Epithelial cell of esophagus (primary cell): ENCODE results near the gene PRLHR.

Experiments used
- DNase-seq: peaks from one replicate; pipeline ENCODE4 v3.0.0; 2010; ENCODE audit warnings: low read depth
- H3K4me3 ChIP-seq: 2 replicates; pipeline ENCODE4 v1.5.1; 2011; ENCODE audit warnings: mild to moderate bottlenecking, low read length, control low read depth
- CTCF ChIP-seq: IDR thresholded peaks from 2 replicates; pipeline ENCODE4 v1.5.1; 2011; ENCODE audit warnings: low read depth, mild to moderate bottlenecking, low read length, control low read depth, inconsistent platforms; ENCODE audit not compliant: insufficient read depth; ENCODE audit errors: missing control alignments

The PRLHR gene

GRCh38 chr10:118590334-118590733 lies 5.1 kb downstream of the PRLHR start:
- no peak for TF ChIP-seq CTCF
- H3K4me3 ChIP-seq = no peak overlapping the region
- DNase-seq = peak; percentile 69

GRCh38 chr10:118587881-118588651 lies 7.4 kb downstream of the PRLHR start:
- no peak for TF ChIP-seq CTCF
- DNase-seq = no peak
- no peak overlapping the region for H3K4me3 ChIP-seq

- no peak overlapping the region for H3K4me3 ChIP-seq
- no peak for DNase-seq
Measured at GRCh38 chr10:118586911-118587310, 8.5 kb downstream of the PRLHR start.

GRCh38 chr10:118585794-118586193 lies 9.7 kb downstream of the PRLHR start:
- TF ChIP-seq CTCF = no peak
- peak; percentile 39 for DNase-seq
- no peak overlapping the region for H3K4me3 ChIP-seq

More at GRCh38 chr10:118586911-118587310, 8.5 kb downstream of the PRLHR start:
- TF ChIP-seq CTCF = no peak

- no peak for TF ChIP-seq CTCF
- H3K4me3 ChIP-seq = no peak overlapping the region
- DNase-seq = no peak
Measured at GRCh38 chr10:118585234-118585633, 10.2 kb downstream of the PRLHR start.

- no peak overlapping the region for H3K4me3 ChIP-seq
- TF ChIP-seq CTCF = no peak
- peak; percentile 87 for DNase-seq
Measured at GRCh38 chr10:118584181-118584954, 11.1 kb downstream of the PRLHR start.
